ENCODE measurements around the gene HABP2.

DNA sequence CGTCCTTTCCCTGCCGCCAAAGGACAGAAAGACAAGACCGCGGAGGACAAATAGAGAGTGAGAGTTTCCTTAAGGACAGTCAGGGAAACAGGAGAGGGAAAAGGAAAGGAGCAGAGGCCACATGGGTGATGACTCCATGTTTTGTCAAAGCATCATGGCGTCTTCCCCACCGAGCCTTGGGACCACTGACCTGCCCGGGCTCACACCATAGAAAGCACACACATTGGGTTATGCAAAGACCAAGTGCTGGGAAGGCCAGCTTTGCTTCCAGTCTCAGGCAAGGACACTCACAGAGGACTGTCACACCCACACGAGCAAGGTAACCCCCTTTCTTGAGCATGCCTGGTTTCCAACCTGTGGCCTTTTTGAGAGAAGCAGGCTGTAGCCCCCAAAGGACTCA, 23.3 kb upstream of the HABP2 start:
- TF ChIP-seq CTCF (IDR thresholded peaks at IDR 0.05; ENCODE audit: insufficient read depth, low read length, poor library complexity, severe bottlenecking) (no peak), EZH2phosphoT487 (conservative IDR thresholded peaks at IDR 0.05; ENCODE audit: low read length) (no peak)
